ENCODE results near the gene AGRP. TPM values are rescaled to one million over a fixed set of nuclear protein-coding genes. Genes with fewer than 3 reads are reported as not detected.
A peak's percentile ranks its signal among the peaks of the same experiment; 100 is the strongest.

The AGRP gene
- total and polyA plus RNA-seq, 10 donors, result 0.15 to 0.91 (median 0.26) TPM; not detected in 6

DNA sequence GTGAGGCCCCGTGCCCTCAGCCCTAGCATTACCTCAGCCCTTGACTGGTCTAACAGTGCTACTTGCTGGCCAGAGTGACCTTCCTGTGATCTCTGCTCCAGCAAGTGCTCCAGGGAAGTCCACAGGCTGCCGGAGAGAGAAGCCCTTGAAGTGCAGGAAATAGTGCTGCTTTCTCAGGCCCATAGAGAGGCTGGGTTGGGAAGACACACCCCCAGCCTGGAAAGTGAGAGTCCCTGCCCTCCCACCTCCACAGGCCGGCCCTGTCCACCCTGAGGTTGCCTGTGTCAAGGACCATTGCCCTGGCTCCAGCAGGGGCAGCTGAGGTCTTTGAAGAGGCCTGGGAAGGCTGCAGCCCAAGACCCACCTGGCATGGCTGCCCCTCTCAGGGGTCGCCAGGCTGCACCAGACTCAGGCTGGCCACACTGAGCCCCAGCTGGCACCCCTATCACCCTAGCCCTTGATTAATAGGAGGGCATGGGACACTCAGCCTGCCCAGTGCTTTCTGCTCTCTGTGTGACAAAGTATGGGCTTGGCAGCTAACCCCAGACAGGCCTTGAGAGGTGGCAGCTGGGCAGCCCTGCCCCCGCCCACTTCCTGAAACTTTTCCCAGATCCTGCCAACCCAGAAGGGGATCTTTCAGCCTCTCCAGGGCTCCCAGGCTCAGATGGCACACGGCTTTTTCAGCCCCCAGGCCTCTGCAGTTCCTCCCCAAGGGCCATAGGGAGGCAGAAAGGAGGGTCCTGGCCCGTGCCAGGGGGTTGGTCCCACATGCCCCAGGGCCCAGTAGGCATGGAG is 24.1 kb downstream of the AGRP start:
- 39 to 94% (median 66%) methylated on average over 3 to 7 of the region's 7 CpGs for WGBS, 5 donors
- no peaks in the 10 kb centered on the region for H3K27me3 ChIP-seq (replicated peaks in 1 of 7)
- peaks cover 0 to 93% (median 5%) of the 10 kb centered on the region in 6 donors for H3K36me3 ChIP-seq
- TF ChIP-seq POLR2AphosphoS5 (IDR thresholded peaks at IDR 0.05) (peak in 2 of 3 donors; percentile 58 to 65), POLR2A (IDR thresholded peaks at IDR 0.05) (no peak)
- TF ChIP-seq, protein P1, sequence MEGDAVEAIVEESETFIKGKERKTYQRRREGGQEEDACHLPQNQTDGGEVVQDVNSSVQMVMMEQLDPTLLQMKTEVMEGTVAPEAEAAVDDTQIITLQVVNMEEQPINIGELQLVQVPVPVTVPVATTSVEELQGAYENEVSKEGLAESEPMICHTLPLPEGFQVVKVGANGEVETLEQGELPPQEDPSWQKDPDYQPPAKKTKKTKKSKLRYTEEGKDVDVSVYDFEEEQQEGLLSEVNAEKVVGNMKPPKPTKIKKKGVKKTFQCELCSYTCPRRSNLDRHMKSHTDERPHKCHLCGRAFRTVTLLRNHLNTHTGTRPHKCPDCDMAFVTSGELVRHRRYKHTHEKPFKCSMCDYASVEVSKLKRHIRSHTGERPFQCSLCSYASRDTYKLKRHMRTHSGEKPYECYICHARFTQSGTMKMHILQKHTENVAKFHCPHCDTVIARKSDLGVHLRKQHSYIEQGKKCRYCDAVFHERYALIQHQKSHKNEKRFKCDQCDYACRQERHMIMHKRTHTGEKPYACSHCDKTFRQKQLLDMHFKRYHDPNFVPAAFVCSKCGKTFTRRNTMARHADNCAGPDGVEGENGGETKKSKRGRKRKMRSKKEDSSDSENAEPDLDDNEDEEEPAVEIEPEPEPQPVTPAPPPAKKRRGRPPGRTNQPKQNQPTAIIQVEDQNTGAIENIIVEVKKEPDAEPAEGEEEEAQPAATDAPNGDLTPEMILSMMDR (IDR thresholded peaks at IDR 0.05 in 8 of 11, conservative IDR thresholded peaks at IDR 0.05 in 3 of 11), result no peak
- DNase-seq, result no peak
- H3K27ac ChIP-seq, result peak overlapping the region; percentile 69 to 85 (median 82)
- H3K4me1 ChIP-seq, result peaks cover 47 to 100% (median 84%) of the 10 kb centered on the region in 6 donors
- H3K4me3 ChIP-seq, result peak overlapping the region in 1 of 8 donors; percentile 2
- no peaks in the 10 kb centered on the region for H3K9me3 ChIP-seq
- intact Hi-C loops (cut with DNase I; ENCODE audit: low total_unique reads), result no loop called here

DNA sequence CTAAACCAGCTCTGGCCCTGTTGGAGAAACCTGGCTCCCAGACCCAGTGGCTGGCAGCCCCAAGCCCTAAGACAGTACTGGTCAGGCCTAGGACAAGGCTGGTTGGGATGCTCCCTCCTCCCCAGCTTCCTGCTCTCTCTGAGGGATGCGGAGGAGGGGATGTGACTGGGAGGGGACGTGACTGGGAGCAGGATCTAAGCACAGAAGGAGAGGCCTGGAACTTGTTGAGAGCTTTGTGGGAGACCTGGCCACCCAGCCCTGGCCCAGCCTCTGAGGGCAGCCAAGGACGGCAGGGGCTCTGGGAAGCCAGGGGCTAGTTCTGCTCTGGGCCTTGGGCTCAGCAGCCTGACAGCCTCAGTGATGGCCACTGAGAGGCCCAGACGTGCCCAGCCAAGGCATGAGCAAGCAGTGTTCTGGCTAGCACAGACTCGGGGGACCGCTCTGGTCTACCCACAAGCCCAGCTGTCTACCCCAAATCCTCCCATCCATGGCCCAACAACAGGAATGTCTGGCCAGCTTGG is 25.2 kb downstream of the AGRP start:
- no peak overlapping the region for H3K4me3 ChIP-seq
- TF ChIP-seq, protein P1 (IDR thresholded peaks at IDR 0.05 in 8 of 11, conservative IDR thresholded peaks at IDR 0.05 in 3 of 11), result no peak
- peak; percentile 25 to 51 (median 41) for TF ChIP-seq POLR2AphosphoS5 (IDR thresholded peaks at IDR 0.05)
- intact Hi-C loops (cut with DNase I; ENCODE audit: low total_unique reads), result no loop called here
- WGBS, 5 donors, result 76 to 92% (median 78%) methylated on average over 6 of the region's 6 CpGs
- no peaks in the 10 kb centered on the region for H3K27me3 ChIP-seq (replicated peaks in 1 of 7)
- no peak for DNase-seq
- peaks cover 47 to 100% (median 76%) of the 10 kb centered on the region in 6 donors for H3K4me1 ChIP-seq
- peaks cover 0 to 93% (median 9%) of the 10 kb centered on the region in 6 donors for H3K36me3 ChIP-seq
- no peaks in the 10 kb centered on the region for H3K9me3 ChIP-seq
- peak overlapping the region; percentile 59 to 85 (median 82) for H3K27ac ChIP-seq

DNA sequence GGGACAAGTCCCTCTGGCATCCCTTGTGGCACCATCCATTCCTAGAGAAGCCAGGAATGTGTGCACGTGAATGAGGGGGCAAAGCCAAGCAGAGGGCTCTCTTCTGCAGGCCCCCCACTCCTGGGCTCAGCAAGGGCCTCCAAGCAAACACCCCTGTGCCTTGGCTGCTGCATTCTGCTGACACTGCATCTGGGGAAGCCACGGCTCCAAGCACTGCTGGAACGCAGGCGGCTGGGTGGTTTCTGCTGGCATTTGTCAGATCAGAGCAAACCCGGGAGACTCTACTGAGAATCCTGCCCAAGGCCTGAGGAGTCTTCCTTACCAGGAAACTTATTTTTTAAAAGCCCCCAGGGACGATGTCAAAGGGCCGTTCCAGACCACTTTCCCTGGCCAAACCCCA is 25.7 kb downstream of the AGRP start:
- Histone ChIP-seq H3K27ac (peak overlapping the region in 7 of 8 donors; percentile 69 to 85 (median 83)), H3K4me3 (no peak overlapping the region), H3K27me3 (replicated peaks in 1 of 7) (no peaks in the 10 kb centered on the region), H3K36me3 (peaks cover 0 to 93% (median 14%) of the 10 kb centered on the region in 6 donors), H3K4me1 (peaks cover 49 to 100% (median 76%) of the 10 kb centered on the region in 6 donors), H3K9me3 (no peaks in the 10 kb centered on the region)
- intact Hi-C loops (cut with DNase I; ENCODE audit: low total_unique reads), result no loop called here
- TF ChIP-seq, protein P1 (IDR thresholded peaks at IDR 0.05 in 8 of 11, conservative IDR thresholded peaks at IDR 0.05 in 3 of 11), result no peak
- no peak for TF ChIP-seq POLR2A (IDR thresholded peaks at IDR 0.05)
- TF ChIP-seq POLR2AphosphoS5 (IDR thresholded peaks at IDR 0.05), result no peak
- no peak for DNase-seq
- WGBS, 5 donors, result 75 to 88% (median 81%) methylated on average over 3 to 7 of the region's 7 CpGs

Data from spleen (tissue), 11 donors.